Right cardiac atrium (tissue), 5 donors: ENCODE data around the gene NXPH3. TPM values are rescaled to one million over a fixed set of nuclear protein-coding genes. Genes with fewer than 3 reads are reported as not detected.

Experiments
- ATAC-seq, 2 donors: fragments of 200-7000 bp; cut with Tn5 transposase; one replicate each; pipeline versions ENCODE4 v1.8.0 to v1.9.1; 2020; ENCODE audit warnings: moderate library complexity in 2 of 2, mild to moderate bottlenecking in 1 of 2
- DNase-seq, 3 donors: peaks; one replicate each; pipeline ENCODE4 v3.0.0-alpha.2; 2020
- H3K27ac ChIP-seq: one replicate; pipeline ENCODE4 v1.5.1; 2013; ENCODE audit warnings: mild to moderate bottlenecking, low read length, control low read depth, moderate library complexity
- H3K27me3 ChIP-seq: one replicate; pipeline ENCODE4 v1.6.1; 2013; ENCODE audit not compliant: control insufficient read depth, insufficient read depth
- H3K4me1 ChIP-seq: one replicate; pipeline ENCODE4 v1.6.1; 2013; ENCODE audit warnings: low read length; ENCODE audit not compliant: control insufficient read depth, insufficient read depth
- H3K4me3 ChIP-seq: one replicate; pipeline ENCODE4 v1.5.1; 2013; ENCODE audit warnings: low read length, control low read depth
- H3K9me3 ChIP-seq: one replicate; pipeline ENCODE4 v1.6.1; 2013; ENCODE audit warnings: low read length; ENCODE audit not compliant: control insufficient read depth
- WGBS: extraction: QIAGEN DNeasy Blood & Tissue Kit; methylation state at CpG from one replicate; pipeline ENCODE4 v1.1.7; 2013; 5-methylcytosine and 5-hydroxymethylcytosine counted together
- intact Hi-C, 4 donors: fragments of 100-400 bp; cut with DNase I; formaldehyde crosslinking; loops; one replicate each; pipeline versions ENCODE4 v1.11.0 to v1.14.0; 2022 to 2023
- polyA plus RNA-seq: library from polyadenylated mRNA; stranded (reverse); fragments of 200-250 nt; gene quantifications from one replicate; pipeline ENCODE4 v1.2.3, GENCODE V29; 2013
- total RNA-seq, 4 donors: library from RNA; stranded (reverse); fragmentation: NEBNext Ultra II Directional; extraction: Animal tissue kit (Norgen Biotek cat#: 25700); gene quantifications; one replicate each; pipeline ENCODE4 v1.2.1, GENCODE V29; 2021
- donor health status: healthy with polysubstance abuse.
- donor health status: DM: no; HTN: yes; CAD: no.
- donor health status: DM: no; HTN: no; CAD: no.
- donor health status: DM: no; HTN: yes; CAD: no; lungs with severe emphysema.
- donor health status: DM: yes; HTN: yes; CAD: no.

Gene NXPH3
- total and polyA plus RNA-seq, 5 donors, result 3.8 to 6.5 (median 5.1) TPM

DNA sequence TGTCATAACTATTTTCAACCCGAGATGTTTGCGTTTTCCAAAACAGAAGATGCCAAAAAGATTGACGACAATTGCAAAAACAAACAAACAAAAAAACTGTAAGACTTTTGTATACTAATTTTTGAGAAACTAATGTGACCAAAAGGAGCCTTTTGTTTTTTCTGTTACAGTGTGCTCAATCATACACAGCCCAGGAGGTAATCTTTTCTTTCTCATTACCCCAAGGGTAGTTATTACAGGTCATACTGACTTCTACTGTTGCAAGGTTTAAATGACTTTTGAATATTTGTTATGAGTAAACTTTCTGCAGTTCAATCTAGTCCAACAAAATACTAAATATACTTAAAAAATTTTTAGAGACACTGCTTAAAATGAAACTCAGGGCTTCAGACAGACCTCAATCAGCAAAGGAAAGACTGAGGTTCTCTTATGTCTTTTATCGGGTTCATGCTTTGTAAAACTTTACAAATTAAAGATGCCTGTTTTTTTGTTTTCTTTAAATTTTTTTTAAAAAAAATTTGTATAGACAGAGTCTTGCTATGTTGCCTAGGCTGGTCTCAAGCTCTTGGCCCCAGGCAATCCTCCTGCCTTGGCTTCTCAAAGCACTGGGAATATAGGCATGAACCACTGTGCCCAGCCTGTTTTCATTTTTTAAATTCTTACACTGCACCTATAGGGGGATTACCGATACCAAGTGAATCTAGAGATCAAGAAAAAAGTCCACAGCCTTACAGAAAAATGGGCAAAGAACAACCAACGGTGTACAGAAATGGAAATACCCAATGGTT lies 54.6 kb downstream of the NXPH3 start:
- WGBS, result 68% methylated on average over 6 of the region's 6 CpGs
- ATAC-seq, result no peak
- no peak overlapping the region for H3K4me3 ChIP-seq
- H3K9me3 ChIP-seq, result no peaks in the 10 kb centered on the region
- intact Hi-C loops, result no loop called here
- peaks cover 5% of the 10 kb centered on the region for H3K4me1 ChIP-seq
- no peak for DNase-seq
- H3K27ac ChIP-seq, result no peak overlapping the region
- H3K27me3 ChIP-seq, result no peaks in the 10 kb centered on the region

DNA sequence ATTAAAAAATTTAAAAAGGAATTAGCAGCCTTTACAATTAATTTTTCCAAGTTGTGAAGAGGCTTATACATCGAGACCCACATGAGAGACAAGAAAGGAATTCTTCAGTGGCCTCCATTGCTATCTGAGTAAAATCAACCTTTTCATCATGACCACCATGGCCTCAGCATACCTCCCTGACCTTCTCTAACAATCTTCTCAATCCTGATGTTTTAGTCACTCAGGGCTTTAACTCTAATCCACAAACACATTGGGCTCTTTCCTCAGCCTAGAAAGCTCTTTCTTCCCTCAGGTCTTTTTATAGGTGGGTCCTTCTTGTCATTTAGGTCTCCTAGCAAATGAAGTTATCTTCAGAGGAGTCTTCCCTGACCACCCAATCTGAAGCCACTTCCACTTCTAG lies 55.8 kb downstream of the NXPH3 start:
- no peak for DNase-seq
- Histone ChIP-seq H3K27ac (no peak overlapping the region), H3K9me3 (no peaks in the 10 kb centered on the region), H3K27me3 (no peaks in the 10 kb centered on the region), H3K4me1 (peaks cover 5% of the 10 kb centered on the region), H3K4me3 (no peak overlapping the region)
- ATAC-seq, result no peak
- intact Hi-C loops, result no loop called here
- WGBS, result 98% methylated on average over 1 of the region's 1 CpG

Other genes with a start within 250 kb of the NXPH3 start
- 10 to 100 TPM; 23.7 to 30.7 (median 24.4) TPM for gene ZNF652, start 213.6 kb upstream of the NXPH3 start, total RNA-seq
- 15.3 TPM for gene ZNF652, start 213.6 kb upstream of the NXPH3 start, polyA plus RNA-seq
- 100 to 1,000 TPM; 186 to 239 (median 201) TPM for gene PHB1, start 161.0 kb upstream of the NXPH3 start, total RNA-seq
- gene PHB1, start 161.0 kb upstream of the NXPH3 start, polyA plus RNA-seq, result 230 TPM
- 10 to 100 TPM; 21.6 to 39.8 (median 29.4) TPM for gene NGFR, start 80.6 kb upstream of the NXPH3 start, total RNA-seq
- gene NGFR, start 80.6 kb upstream of the NXPH3 start, polyA plus RNA-seq, result 16.5 TPM
- 10 to 100 TPM; 61.0 to 82.7 (median 76.6) TPM for gene SPOP, start 102.2 kb downstream of the NXPH3 start, total RNA-seq
- gene SPOP, start 102.2 kb downstream of the NXPH3 start, polyA plus RNA-seq, result 33.7 TPM
- 10 to 100 TPM; 48.6 to 75.5 (median 56.2) TPM for gene SLC35B1, start 132.1 kb downstream of the NXPH3 start, total RNA-seq
- gene SLC35B1, start 132.1 kb downstream of the NXPH3 start, polyA plus RNA-seq, result 56.1 TPM
- gene FAM117A, start 188.3 kb downstream of the NXPH3 start, total RNA-seq, result 10 to 100 TPM in 3 of 4 donors, 1 to 10 TPM in 1; 9.9 to 22.8 (median 17.5) TPM
- gene FAM117A, start 188.3 kb downstream of the NXPH3 start, polyA plus RNA-seq, result 16.9 TPM
- 10 to 100 TPM; 55.8 to 68.2 (median 57.2) TPM for gene KAT7, start 212.8 kb downstream of the NXPH3 start, total RNA-seq
- gene KAT7, start 212.8 kb downstream of the NXPH3 start, polyA plus RNA-seq, result 17.5 TPM